Aorta (tissue), 5 donors: Measurements from ENCODE around the gene RNASET2. TPM values are rescaled to one million over a fixed set of nuclear protein-coding genes. Genes with fewer than 3 reads are reported as not detected.

Experiments used
- ATAC-seq: fragments of 200-7000 bp; cut with Tn5 transposase; one replicate; pipeline ENCODE4 v1.9.1; 2022; ENCODE audit warnings: moderate library complexity; ENCODE audit not compliant: low FRiP score
- DNase-seq, 2 donors: peaks; one replicate each; pipeline ENCODE4 v3.0.0-alpha.2; 2020
- H3K27ac ChIP-seq, 2 donors: one replicate each; pipeline ENCODE4 v1.5.1; 2013; ENCODE audit warnings: low read length in 2 of 2, mild to moderate bottlenecking in 2 of 2, moderate library complexity in 2 of 2, control low read depth in 1 of 2, inconsistent platforms in 1 of 2, low read depth in 1 of 2
- H3K27me3 ChIP-seq, 2 donors: one replicate each; pipeline ENCODE4 v1.6.1; 2013; ENCODE audit warnings: control low read depth in 1 of 2, low read length in 1 of 2, mild to moderate bottlenecking in 1 of 2, moderate library complexity in 1 of 2; ENCODE audit not compliant: insufficient read depth in 2 of 2, control insufficient read depth in 1 of 2
- H3K36me3 ChIP-seq, 2 donors: one replicate each; pipeline ENCODE4 v1.6.1; 2013; ENCODE audit warnings: control low read depth in 1 of 2, low read length in 1 of 2, mild to moderate bottlenecking in 1 of 2; ENCODE audit not compliant: insufficient read depth in 2 of 2, control insufficient read depth in 1 of 2
- H3K4me1 ChIP-seq, 2 donors: one replicate each; pipeline ENCODE4 v1.6.1; 2013; ENCODE audit warnings: low read length in 2 of 2, control low read depth in 1 of 2, mild to moderate bottlenecking in 1 of 2, moderate library complexity in 1 of 2; ENCODE audit not compliant: insufficient read depth in 2 of 2, control insufficient read depth in 1 of 2
- H3K4me3 ChIP-seq, 2 donors: one replicate each; pipeline ENCODE4 v1.5.1; 2013; ENCODE audit warnings: low read length in 2 of 2, control low read depth in 1 of 2, mild to moderate bottlenecking in 1 of 2
- H3K9me3 ChIP-seq: one replicate; pipeline ENCODE4 v1.6.1; 2013; ENCODE audit warnings: mild to moderate bottlenecking, low read length; ENCODE audit not compliant: control insufficient read depth
- WGBS, 2 donors: extraction: QIAGEN DNeasy Blood & Tissue Kit; methylation state at CpG; one replicate each; pipeline ENCODE4 v1.1.7; 2013; 5-methylcytosine and 5-hydroxymethylcytosine counted together
- intact Hi-C, 2 donors: fragments of 100-400 bp; cut with DNase I; formaldehyde crosslinking; loops; one replicate each; pipeline versions ENCODE4 v1.14.2 to v1.15.0; 2022
- polyA plus RNA-seq, 2 donors: library from polyadenylated mRNA; stranded (reverse); fragments of 200-250 nt; gene quantifications; one replicate each; pipeline ENCODE4 v1.2.3, GENCODE V29; 2013
- total RNA-seq, 2 donors: library from RNA; stranded (reverse); fragmentation: NEBNext Ultra II Directional; extraction: Animal tissue kit (Norgen Biotek cat#: 25700); gene quantifications; one replicate each; pipeline ENCODE4 v1.2.1, GENCODE V29; 2021
- donor health status: healthy with polysubstance abuse.
- donor health status: Bipolar disorder and iron deficiency.
- donor health status: DM: no; HTN: no; CAD: no.
- donor health status: DM: no; HTN: no; CAD: no.
- donor health status: DM: yes; HTN: yes; CAD: no.

RNASET2 gene
- total and polyA plus RNA-seq, 4 donors: 23.3 to 64.8 (median 34.4) TPM

GRCh38 chr6:166906376-166907044, 49.8 kb downstream of the RNASET2 start:
- 75 to 77% methylated on average over 17 of the region's 17 CpGs for WGBS, 2 donors
- Histone ChIP-seq H3K9me3 (no peaks in the 10 kb centered on the region), H3K27me3 (no peaks in the 10 kb centered on the region), H3K36me3 (no peaks in the 10 kb centered on the region), H3K27ac (no peak overlapping the region), H3K4me3 (no peak overlapping the region), H3K4me1 (no peaks in the 10 kb centered on the region)
- intact Hi-C loops: no loop called here
- DNase-seq (no peak), ATAC-seq (no peak)

GRCh38 chr6:166905505-166906134, 50.7 kb downstream of the RNASET2 start:
- intact Hi-C loops: no loop called here
- Histone ChIP-seq H3K9me3 (no peaks in the 10 kb centered on the region), H3K27ac (no peak overlapping the region), H3K4me3 (no peak overlapping the region), H3K4me1 (no peaks in the 10 kb centered on the region), H3K27me3 (no peaks in the 10 kb centered on the region), H3K36me3 (no peaks in the 10 kb centered on the region)
- DNase-seq (no peak), ATAC-seq (no peak)
- 82 to 92% methylated on average over 12 of the region's 12 CpGs for WGBS, 2 donors

GRCh38 chr6:166905013-166905412, 51.3 kb downstream of the RNASET2 start:
- ATAC-seq: no peak
- Histone ChIP-seq H3K27ac (no peak overlapping the region), H3K4me1 (no peaks in the 10 kb centered on the region), H3K4me3 (no peak overlapping the region), H3K36me3 (no peaks in the 10 kb centered on the region), H3K9me3 (peaks cover 2% of the 10 kb centered on the region), H3K27me3 (no peaks in the 10 kb centered on the region)
- WGBS, 2 donors: 59 to 73% methylated on average over 10 of the region's 10 CpGs
- no peak for DNase-seq
- intact Hi-C loops: no loop called here

- Histone ChIP-seq H3K4me1 (no peaks in the 10 kb centered on the region), H3K9me3 (peaks cover 2% of the 10 kb centered on the region), H3K27ac (no peak overlapping the region), H3K4me3 (no peak overlapping the region), H3K36me3 (no peaks in the 10 kb centered on the region), H3K27me3 (no peaks in the 10 kb centered on the region)
- 11 to 17% methylated on average over 23 of the region's 23 CpGs for WGBS, 2 donors
- no peak for DNase-seq
- ATAC-seq: no peak
- intact Hi-C loops: no loop called here
Measured at GRCh38 chr6:166904101-166904746, 52.1 kb downstream of the RNASET2 start.

GRCh38 chr6:166903500-166903899, 52.9 kb downstream of the RNASET2 start:
- intact Hi-C loops: no loop called here
- Histone ChIP-seq H3K27me3 (no peaks in the 10 kb centered on the region), H3K4me3 (no peak overlapping the region), H3K36me3 (no peaks in the 10 kb centered on the region), H3K9me3 (peaks cover 2% of the 10 kb centered on the region), H3K4me1 (no peaks in the 10 kb centered on the region), H3K27ac (no peak overlapping the region)
- DNase-seq (no peak), ATAC-seq (no peak)
- WGBS, 2 donors: 54 to 67% methylated on average over 13 of the region's 13 CpGs

- intact Hi-C loops: no loop called here
- WGBS, 2 donors: 87 to 91% methylated on average over 8 of the region's 8 CpGs
Measured at GRCh38 chr6:166903027-166903426, 53.3 kb downstream of the RNASET2 start.

GRCh38 chr6:166902211-166902755, 54.1 kb downstream of the RNASET2 start:
- WGBS, 2 donors: 91 to 93% methylated on average over 33 of the region's 33 CpGs
- no peaks in the 10 kb centered on the region for H3K27me3 ChIP-seq
- ATAC-seq (no peak), DNase-seq (no peak)
- no peaks in the 10 kb centered on the region for H3K4me1 ChIP-seq
- intact Hi-C loops: no loop called here
- no peak overlapping the region for H3K4me3 ChIP-seq
- H3K27ac ChIP-seq: no peak overlapping the region
- H3K9me3 ChIP-seq: peaks cover 2% of the 10 kb centered on the region
- no peaks in the 10 kb centered on the region for H3K36me3 ChIP-seq

More at GRCh38 chr6:166903027-166903426, 53.3 kb downstream of the RNASET2 start:
- Histone ChIP-seq H3K4me3 (no peak overlapping the region), H3K9me3 (peaks cover 2% of the 10 kb centered on the region), H3K4me1 (no peaks in the 10 kb centered on the region), H3K27ac (no peak overlapping the region), H3K36me3 (no peaks in the 10 kb centered on the region), H3K27me3 (no peaks in the 10 kb centered on the region)
- DNase-seq (no peak), ATAC-seq (no peak)

- Histone ChIP-seq H3K4me1 (no peaks in the 10 kb centered on the region), H3K9me3 (peaks cover 2% of the 10 kb centered on the region), H3K36me3 (no peaks in the 10 kb centered on the region), H3K27me3 (no peaks in the 10 kb centered on the region), H3K4me3 (no peak overlapping the region), H3K27ac (no peak overlapping the region)
- ATAC-seq: no peak
- WGBS, 2 donors: 95 to 96% methylated on average over 45 of the region's 45 CpGs
- DNase-seq: no peak
- intact Hi-C loops: no loop called here
Measured at GRCh38 chr6:166901626-166902025, 54.7 kb downstream of the RNASET2 start.
